Common myeloid progenitor, CD34-positive (primary cell): ENCODE results near the gene LSM4.

ENCODE experiments used
- CTCF ChIA-PET: fragments of 350-600 bp; sonication (Branson Sonifier 250); formaldehyde crosslinking; loops from one replicate; lab custom pipeline; 2021; ENCODE audit warnings: antibody characterized with exemption; lab: Charles Lee
- POLR2A ChIA-PET: fragments of 350-600 bp; sonication (Branson Sonifier 250); formaldehyde crosslinking; loops from one replicate; lab custom pipeline; 2021; ENCODE audit warnings: antibody characterized with exemption; lab: Charles Lee
- DNase-seq, 3 donors: peaks; one replicate each; pipeline versions ENCODE4 v3.0.0 to v3.0.0-alpha.2; 2013
- H3K27ac ChIP-seq, 2 experiments: 1 replicate in 1 of 2; 2 replicates in 1 of 2; pipeline ENCODE4 v1.7.0; 2013; ENCODE audit warnings: inconsistent platforms in 2 of 2, low read length in 2 of 2, mild to moderate bottlenecking in 2 of 2, low read depth in 1 of 2, moderate library complexity in 1 of 2; ENCODE audit not compliant: severe bottlenecking in 2 of 2, insufficient read depth in 1 of 2, poor library complexity in 1 of 2
- H3K27me3 ChIP-seq, 5 experiments: replicated peaks in 2 of 5; 1 replicate in 3 of 5; 2 replicates in 2 of 5; pipeline versions ENCODE4 v1.6.1 to v1.7.0; 2013; ENCODE audit warnings: low read length in 4 of 5, mild to moderate bottlenecking in 2 of 5, moderate library complexity in 2 of 5, inconsistent platforms in 1 of 5; ENCODE audit not compliant: insufficient read depth in 5 of 5, control insufficient read depth in 4 of 5
- H3K36me3 ChIP-seq, 4 experiments: 1 replicate in 2 of 4; 2 replicates in 2 of 4; pipeline versions ENCODE4 v1.6.1 to v1.7.0; 2013; ENCODE audit warnings: low read length in 3 of 4, control low read depth in 1 of 4, mild to moderate bottlenecking in 1 of 4; ENCODE audit not compliant: control insufficient read depth in 4 of 4, insufficient read depth in 4 of 4
- H3K4me1 ChIP-seq, 4 experiments: 1 replicate in 3 of 4; 2 replicates in 1 of 4; pipeline versions ENCODE4 v1.6.1 to v1.7.1; 2013; ENCODE audit warnings: low read length in 3 of 4, mild to moderate bottlenecking in 3 of 4, control low read depth in 1 of 4, inconsistent platforms in 1 of 4, moderate library complexity in 1 of 4; ENCODE audit not compliant: control insufficient read depth in 4 of 4, insufficient read depth in 4 of 4; ENCODE audit errors: control extremely low read depth in 1 of 4
- H3K4me3 ChIP-seq, 7 experiments: 1 replicate in 4 of 7; 2 replicates in 3 of 7; pipeline versions ENCODE4 v1.5.1 to v1.7.0; 2013; ENCODE audit warnings: mild to moderate bottlenecking in 7 of 7, low read length in 6 of 7, moderate library complexity in 6 of 7, inconsistent platforms in 2 of 7, low read depth in 2 of 7, control low read depth in 1 of 7; ENCODE audit not compliant: insufficient read depth in 4 of 7, control insufficient read depth in 1 of 7; ENCODE audit errors: extremely low read depth in 1 of 7
- H3K9me3 ChIP-seq, 5 experiments: 1 replicate in 4 of 5; 2 replicates in 1 of 5; pipeline versions ENCODE4 v1.6.1 to v1.7.1; 2013; ENCODE audit warnings: low read length in 4 of 5, mild to moderate bottlenecking in 2 of 5, inconsistent platforms in 1 of 5, low read depth in 1 of 5, moderate library complexity in 1 of 5; ENCODE audit not compliant: control insufficient read depth in 4 of 5, insufficient read depth in 2 of 5; ENCODE audit errors: control extremely low read depth in 1 of 5
- WGBS: methylation state at CpG from one replicate; pipeline ENCODE4 v1.1.5; 2013; ENCODE audit not compliant: insufficient coverage; 5-methylcytosine and 5-hydroxymethylcytosine counted together

LSM4 gene

DNA sequence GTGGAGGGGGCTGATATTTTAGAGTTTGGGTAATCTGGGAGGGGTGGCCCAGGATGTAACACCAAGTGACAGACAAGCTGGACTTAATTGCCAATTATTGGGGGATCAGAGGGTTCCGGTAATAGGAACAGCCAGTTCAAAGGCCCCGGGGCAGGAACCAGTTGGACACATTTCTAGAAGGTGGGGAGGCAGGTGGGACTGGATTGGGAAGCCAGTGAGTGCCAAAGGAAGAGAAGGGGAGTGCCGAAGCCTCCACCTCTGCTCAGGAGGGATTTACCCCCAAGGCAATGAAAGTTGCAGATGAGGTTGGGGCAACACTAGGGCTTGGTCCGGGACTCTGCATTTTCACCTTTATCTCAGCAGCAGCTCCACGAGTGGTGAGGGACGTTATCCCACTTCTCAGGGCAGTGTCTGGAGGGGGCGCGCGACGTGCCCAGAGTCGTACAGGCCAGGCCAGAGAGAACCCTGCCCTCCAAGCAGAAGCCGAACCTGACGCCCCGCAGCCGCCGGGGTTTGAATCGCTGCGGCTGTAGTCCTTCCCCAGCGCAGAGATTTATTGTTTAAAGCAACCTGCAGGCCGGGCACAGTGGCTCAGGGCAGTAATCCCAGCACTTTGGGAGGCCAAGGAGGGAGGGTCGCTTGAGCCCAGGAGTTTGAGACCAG lies 35.8 kb downstream of the LSM4 start:
- ChIA-PET POLR2A (no interaction called here), CTCF (interaction anchor here (1.3 to 1.5 kb wide), 2 partner anchors 17 to 35 kb away, joined by 4 to 5 read pairs; partner anchors contain the start of gene LSM4)
- DNase-seq = no peak
- H3K4me3 ChIP-seq = no peak overlapping the region
- WGBS = 97% methylated on average over 15 of the region's 21 CpGs
- H3K4me1 ChIP-seq = peaks cover 4 to 78% (median 46%) of the 10 kb centered on the region in 4 experiments
- H3K27ac ChIP-seq = no peak overlapping the region
- no peaks in the 10 kb centered on the region for H3K27me3 ChIP-seq
- no peaks in the 10 kb centered on the region for H3K36me3 ChIP-seq
- no peaks in the 10 kb centered on the region for H3K9me3 ChIP-seq

DNA sequence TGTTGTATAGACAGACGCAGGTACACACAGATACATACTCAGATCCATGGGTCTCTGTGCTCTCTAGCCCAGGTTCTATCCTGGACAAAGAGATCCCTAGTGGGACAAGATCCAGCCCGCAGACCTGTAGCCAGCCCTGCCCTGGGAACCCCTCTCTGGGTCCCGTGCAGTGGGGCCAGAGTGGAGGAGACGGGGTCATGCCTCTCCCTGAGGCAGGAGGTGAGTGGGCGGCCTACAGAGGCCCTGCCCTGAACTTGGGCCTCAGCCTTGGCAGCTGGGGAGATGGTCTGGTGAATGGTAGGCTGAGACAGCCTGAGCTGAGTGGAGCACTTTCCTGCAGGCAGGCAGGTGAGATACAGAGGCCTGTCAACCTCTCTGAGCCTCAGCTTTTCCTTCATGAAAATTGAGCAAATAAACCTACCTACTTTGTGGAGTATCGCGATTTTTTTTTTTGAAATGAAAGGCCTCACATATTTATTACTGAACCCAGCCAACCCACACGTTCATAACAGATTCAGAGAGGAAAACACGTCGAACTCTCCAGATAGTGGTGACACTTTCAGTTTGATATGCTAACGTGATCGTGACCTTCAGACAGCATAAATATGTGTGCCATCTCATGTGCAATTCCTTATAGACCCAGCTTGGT lies 38.0 kb downstream of the LSM4 start:
- WGBS = 50% methylated on average over 11 of the region's 12 CpGs
- Histone ChIP-seq H3K27ac (peak overlapping the region; percentile 22 to 44), H3K9me3 (no peaks in the 10 kb centered on the region), H3K36me3 (peaks cover 0 to 8% (median 0%) of the 10 kb centered on the region in 4 experiments), H3K4me3 (peak overlapping the region in 1 of 7 experiments; percentile 16), H3K27me3 (no peaks in the 10 kb centered on the region), H3K4me1 (peaks cover 1 to 58% (median 27%) of the 10 kb centered on the region in 4 experiments)
- no peak for DNase-seq
- CTCF ChIA-PET = interaction anchor here (0.9 to 1.0 kb wide), 2 partner anchors 30 to 42 kb away, joined by 3 to 5 read pairs; no protein-coding TSS in a partner anchor
- POLR2A ChIA-PET = interaction anchor here (0.5 to 1.2 kb wide), 2 partner anchors 37 to 45 kb away, joined by 3 to 5 read pairs; no protein-coding TSS in a partner anchor

DNA sequence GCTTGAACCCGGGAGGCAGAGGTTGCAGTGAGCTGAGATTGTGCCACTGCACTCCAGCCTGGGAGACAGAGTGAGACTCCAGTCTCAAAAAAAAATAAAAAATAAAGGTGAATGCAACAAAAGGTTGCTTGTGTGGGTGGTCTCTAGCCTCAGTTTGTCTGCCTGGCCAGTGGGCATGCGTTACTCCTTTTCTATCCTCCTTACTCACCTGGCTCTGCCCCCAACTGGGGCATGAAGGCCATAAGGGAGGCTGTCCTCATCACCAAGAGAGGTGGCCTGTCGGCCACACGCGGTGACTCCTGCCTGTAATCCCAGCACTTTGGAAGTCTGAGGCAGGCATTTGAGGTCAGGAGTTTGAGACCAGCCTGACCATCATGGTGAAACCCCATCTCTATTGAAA lies 39.5 kb downstream of the LSM4 start:
- H3K27me3 ChIP-seq = no peaks in the 10 kb centered on the region
- no peak overlapping the region for H3K4me3 ChIP-seq
- H3K4me1 ChIP-seq = peaks cover 3 to 55% (median 25%) of the 10 kb centered on the region in 4 experiments
- 100% methylated on average over 2 of the region's 5 CpGs for WGBS
- ChIA-PET CTCF (interaction anchor here (16.0 kb wide), 1 partner anchor 39 kb away, joined by 354 read pairs; the partner anchor contains the start of gene LSM4), POLR2A (interaction anchor here (4.7 to 5.7 kb wide), 2 partner anchors 9 to 21 kb away, joined by 54 to 145 read pairs; no protein-coding TSS in a partner anchor)
- H3K9me3 ChIP-seq = no peaks in the 10 kb centered on the region
- DNase-seq = no peak
- peaks cover 3 to 15% (median 8%) of the 10 kb centered on the region in 4 experiments for H3K36me3 ChIP-seq
- peak overlapping the region in 1 of 2 experiments; percentile 98 for H3K27ac ChIP-seq

DNA sequence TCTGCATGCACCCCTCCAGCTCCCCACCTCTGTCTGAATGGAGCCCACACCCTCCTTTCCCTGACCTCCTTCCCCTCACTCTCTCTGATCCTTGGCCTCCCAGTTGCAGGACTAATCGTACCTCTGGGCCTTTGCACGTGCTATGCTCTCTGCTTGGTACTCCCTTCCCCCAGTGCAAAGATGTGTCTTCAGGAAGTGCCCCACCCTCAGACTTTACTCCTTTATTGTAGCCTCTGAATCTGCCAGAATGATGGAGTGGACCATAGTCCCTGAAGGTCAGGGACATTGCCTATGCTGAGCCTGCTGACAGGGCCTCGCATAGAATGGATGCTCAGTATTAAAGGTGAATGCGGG lies 40.1 kb downstream of the LSM4 start:
- CTCF ChIA-PET = interaction anchor here (0.6 to 16.0 kb wide), 4 partner anchors 8 to 40 kb away, joined by 3 to 354 read pairs (median 42); partner anchors contain the start of gene LSM4
- Histone ChIP-seq H3K4me1 (peaks cover 3 to 54% (median 25%) of the 10 kb centered on the region in 4 experiments), H3K9me3 (no peaks in the 10 kb centered on the region), H3K4me3 (peak overlapping the region in 5 of 7 experiments; percentile 63 to 81 (median 68)), H3K27ac (peak overlapping the region; percentile 95 to 98), H3K27me3 (no peaks in the 10 kb centered on the region), H3K36me3 (peaks cover 3 to 16% (median 11%) of the 10 kb centered on the region in 4 experiments)
- POLR2A ChIA-PET = interaction anchor here (3.7 to 6.8 kb wide), 4 partner anchors 9 to 46 kb away, joined by 25 to 217 read pairs (median 100); partner anchors contain the start of gene LSM4
- DNase-seq = no peak
- 76% methylated on average over 3 of the region's 4 CpGs for WGBS

DNA sequence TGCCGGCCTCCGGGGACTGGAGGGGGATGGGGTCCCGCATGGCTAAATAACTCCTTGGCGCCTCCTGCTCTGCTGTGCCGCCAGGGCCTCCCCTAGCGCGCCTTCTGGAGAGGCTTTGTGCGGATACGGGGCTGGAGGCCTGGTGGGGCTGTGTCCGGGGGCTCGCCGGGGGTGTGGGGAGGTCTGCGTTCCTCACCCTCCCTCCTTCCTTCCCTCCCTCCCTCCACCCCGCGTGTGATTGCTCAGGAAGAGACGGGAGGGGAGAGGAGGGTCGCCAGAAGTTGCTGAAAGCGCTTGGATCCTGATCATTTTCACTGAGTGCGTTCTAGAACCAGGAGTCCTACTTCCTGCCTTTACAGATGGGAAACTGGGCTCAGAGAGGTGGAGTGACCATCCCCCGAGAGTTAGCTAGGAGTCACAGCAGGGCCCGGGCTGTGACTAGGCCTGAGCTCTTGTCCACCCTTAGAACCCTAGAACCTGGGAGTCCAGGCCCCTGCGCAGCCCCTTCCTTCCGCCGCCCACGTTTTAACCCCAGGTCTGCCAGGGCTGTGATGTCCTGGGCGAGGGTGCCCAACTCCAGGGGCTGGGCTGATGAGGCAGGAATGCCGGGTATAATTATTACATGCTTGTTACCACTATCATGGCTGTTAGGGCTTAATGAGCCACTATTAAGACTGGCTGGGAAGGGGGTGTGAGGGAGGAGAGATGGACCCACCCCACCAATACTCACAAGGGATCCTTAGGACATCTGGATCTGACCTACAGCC lies 40.7 kb downstream of the LSM4 start:
- peak overlapping the region; percentile 95 to 98 for H3K27ac ChIP-seq
- WGBS = 2% methylated on average over 8 of the region's 27 CpGs
- no peak for DNase-seq
- peaks cover 3 to 49% (median 25%) of the 10 kb centered on the region in 4 experiments for H3K4me1 ChIP-seq
- peak overlapping the region; percentile 8 to 81 (median 68) for H3K4me3 ChIP-seq
- ChIA-PET CTCF (interaction anchor here (0.6 to 16.0 kb wide), 8 partner anchors 9 to 999 kb away, joined by 3 to 354 read pairs (median 3); partner anchors contain the start of gene LSM4), POLR2A (interaction anchor here (0.6 to 6.8 kb wide), 19 partner anchors 10 to 332 kb away, joined by 3 to 217 read pairs (median 5); partner anchors contain the start of genes LSM4 and MPV17L2)
- no peaks in the 10 kb centered on the region for H3K27me3 ChIP-seq
- H3K9me3 ChIP-seq = no peaks in the 10 kb centered on the region
- H3K36me3 ChIP-seq = peaks cover 3 to 16% (median 11%) of the 10 kb centered on the region in 4 experiments
